IMR-90 (cell line): ENCODE data around the gene GALNT8.
"Not testable (repeated sequence)": the region's sequence is repeated elsewhere in the genome, so short reads cannot be mapped to it uniquely, and the experiment has no call there.

Experiments used
- POLR2A ChIP-seq: IDR thresholded peaks from 2 replicates; pipeline ENCODE4 v1.6.1; 2012; ENCODE audit warnings: mild to moderate bottlenecking, low read depth, low read length
- TF ChIP-seq, protein P1 (sequence below): conservative IDR thresholded peaks from 2 replicates; pipeline ENCODE4 v1.5.1; 2012; ENCODE audit warnings: mild to moderate bottlenecking, low read depth, low read length, improper control_type of control experiment

DNA sequence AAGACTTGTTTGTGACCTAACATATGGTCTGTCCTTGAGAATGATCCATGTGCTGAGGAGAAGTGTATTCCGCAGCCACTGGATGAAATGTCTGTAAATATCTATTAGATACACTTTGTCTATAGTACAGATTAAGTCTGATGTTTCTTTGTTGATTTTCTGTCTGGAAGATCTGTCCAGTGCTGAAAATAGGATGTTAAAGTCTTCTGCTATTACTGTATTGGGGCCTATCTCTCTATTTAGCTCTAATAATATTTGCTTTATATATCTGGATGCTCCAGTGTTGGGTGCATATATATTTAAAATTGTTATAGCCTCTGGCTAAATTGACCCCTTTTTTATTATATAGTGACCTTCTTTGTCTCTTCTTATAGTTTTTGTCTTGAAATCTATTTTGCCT, 31.5 kb downstream of the GALNT8 start:
- TF ChIP-seq, protein P1, sequence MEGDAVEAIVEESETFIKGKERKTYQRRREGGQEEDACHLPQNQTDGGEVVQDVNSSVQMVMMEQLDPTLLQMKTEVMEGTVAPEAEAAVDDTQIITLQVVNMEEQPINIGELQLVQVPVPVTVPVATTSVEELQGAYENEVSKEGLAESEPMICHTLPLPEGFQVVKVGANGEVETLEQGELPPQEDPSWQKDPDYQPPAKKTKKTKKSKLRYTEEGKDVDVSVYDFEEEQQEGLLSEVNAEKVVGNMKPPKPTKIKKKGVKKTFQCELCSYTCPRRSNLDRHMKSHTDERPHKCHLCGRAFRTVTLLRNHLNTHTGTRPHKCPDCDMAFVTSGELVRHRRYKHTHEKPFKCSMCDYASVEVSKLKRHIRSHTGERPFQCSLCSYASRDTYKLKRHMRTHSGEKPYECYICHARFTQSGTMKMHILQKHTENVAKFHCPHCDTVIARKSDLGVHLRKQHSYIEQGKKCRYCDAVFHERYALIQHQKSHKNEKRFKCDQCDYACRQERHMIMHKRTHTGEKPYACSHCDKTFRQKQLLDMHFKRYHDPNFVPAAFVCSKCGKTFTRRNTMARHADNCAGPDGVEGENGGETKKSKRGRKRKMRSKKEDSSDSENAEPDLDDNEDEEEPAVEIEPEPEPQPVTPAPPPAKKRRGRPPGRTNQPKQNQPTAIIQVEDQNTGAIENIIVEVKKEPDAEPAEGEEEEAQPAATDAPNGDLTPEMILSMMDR: not testable (repeated sequence)
- not testable (repeated sequence) for TF ChIP-seq POLR2A
